IMR-90 (cell line): Measurements from ENCODE around the gene SLAMF9. TPM values are rescaled to one million over a fixed set of nuclear protein-coding genes. Genes with fewer than 3 reads are reported as not detected.

ENCODE experiments used
- ATAC-seq: fragments of 200-7000 bp; cut with Tn5 transposase; 2 replicates; pipeline ENCODE4 v1.9.1; 2020; ENCODE audit warnings: low read depth, mild to moderate bottlenecking, moderate library complexity
- BruUV-seq: library from RNA; stranded (reverse); fragments of 400-500 nt; replicated peaks from 2 replicates; lab custom pipeline; 2021; lab: Mats Ljungman, UMichigan
- CTCF ChIA-PET: fragments of 300-600 bp; formaldehyde crosslinking; extraction: SDS; loops from one replicate; lab custom pipeline; 2021; ENCODE audit warnings: antibody characterized with exemption; lab: Yijun Ruan, JAX
- POLR2A ChIA-PET: fragments of 300-600 bp; sonication (Branson Sonifier 250); formaldehyde crosslinking; loops from one replicate; lab custom pipeline; 2022; ENCODE audit warnings: antibody characterized with exemption; ENCODE audit not compliant: unreplicated experiment; lab: Charles Lee
- DNase-seq: peaks from one replicate; pipeline ENCODE4 v3.0.0; 2013
- H2AFZ ChIP-seq: replicated peaks from 2 replicates; pipeline ENCODE3; 2013; ENCODE audit warnings: low read length, mild to moderate bottlenecking; ENCODE audit not compliant: poor library complexity
- H2AK5ac ChIP-seq: 2 replicates; pipeline ENCODE4 v1.6.1; 2013; ENCODE audit warnings: low read depth, low read length, inconsistent platforms
- H2AK9ac ChIP-seq: replicated peaks from 2 replicates; pipeline ENCODE3; 2013; ENCODE audit warnings: mild to moderate bottlenecking, low read depth, low read length, moderate library complexity; ENCODE audit not compliant: poor library complexity
- H2BK120ac ChIP-seq: 2 replicates; pipeline ENCODE4 v1.6.1; 2013; ENCODE audit warnings: low read depth, low read length, inconsistent platforms
- H2BK15ac ChIP-seq: 3 replicates; pipeline ENCODE4 v1.6.1; 2013; ENCODE audit warnings: low read depth, low read length, inconsistent platforms
- H2BK20ac ChIP-seq: 2 replicates; pipeline ENCODE4 v1.6.1; 2013; ENCODE audit warnings: low read depth, mild to moderate bottlenecking, inconsistent platforms, low read length, moderate library complexity
- H2BK5ac ChIP-seq: 2 replicates; pipeline ENCODE4 v1.6.1; 2013; ENCODE audit warnings: mild to moderate bottlenecking, low read depth, low read length, inconsistent platforms; ENCODE audit not compliant: poor library complexity, severe bottlenecking
- H3K14ac ChIP-seq: replicated peaks from 2 replicates; pipeline ENCODE4 v1.6.1; 2013; ENCODE audit warnings: low read depth, low read length, inconsistent platforms
- H3K18ac ChIP-seq: 2 replicates; pipeline ENCODE4 v1.6.1; 2013; ENCODE audit warnings: low read depth, low read length, control low read depth
- H3K23ac ChIP-seq: 2 replicates; pipeline ENCODE4 v1.6.1; 2013; ENCODE audit warnings: low read depth, low read length, inconsistent platforms
- H3K27ac ChIP-seq: 2 replicates; pipeline ENCODE4 v1.5.1; 2013; ENCODE audit warnings: mild to moderate bottlenecking, control low read depth, low read length; ENCODE audit not compliant: insufficient read depth
- H3K27me3 ChIP-seq: 2 replicates; pipeline ENCODE4 v1.6.1; 2013; ENCODE audit warnings: low read length; ENCODE audit not compliant: control insufficient read depth, insufficient read depth
- H3K36me3 ChIP-seq: 2 replicates; pipeline ENCODE4 v1.6.1; 2013; ENCODE audit warnings: low read length, mixed read lengths; ENCODE audit not compliant: control insufficient read depth, insufficient read depth
- H3K4ac ChIP-seq: 2 replicates; pipeline ENCODE4 v1.6.1; 2013; ENCODE audit warnings: low read depth, low read length, inconsistent platforms
- H3K4me1 ChIP-seq: 2 replicates; pipeline ENCODE4 v1.6.1; 2013; ENCODE audit warnings: low read length, mixed read lengths; ENCODE audit not compliant: control insufficient read depth, insufficient read depth
- H3K4me2 ChIP-seq: 2 replicates; pipeline ENCODE4 v1.6.1; 2013; ENCODE audit warnings: low read depth, mild to moderate bottlenecking, control low read depth, low read length, moderate library complexity
- H3K4me3 ChIP-seq: 2 replicates; pipeline ENCODE4 v1.5.1; 2013; ENCODE audit warnings: low read depth, mild to moderate bottlenecking, control low read depth, low read length, moderate library complexity; ENCODE audit not compliant: insufficient read depth
- H3K56ac ChIP-seq: 2 replicates; pipeline ENCODE4 v1.6.1; 2013; ENCODE audit warnings: low read length, inconsistent platforms; ENCODE audit not compliant: insufficient read depth; ENCODE audit errors: extremely low read depth
- H3K79me1 ChIP-seq, 2 experiments: 2 replicates each; pipeline ENCODE4 v1.6.1; 2013; ENCODE audit warnings: low read length in 2 of 2, inconsistent platforms in 1 of 2, low read depth in 1 of 2
- H3K9ac ChIP-seq: 2 replicates; pipeline ENCODE4 v1.6.1; 2013; ENCODE audit warnings: low read depth, low read length, control low read depth
- H3K9me1 ChIP-seq: 2 replicates; pipeline ENCODE4 v1.6.1; 2013; ENCODE audit warnings: low read length, inconsistent platforms; ENCODE audit not compliant: insufficient read depth
- H3K9me3 ChIP-seq: 2 replicates; pipeline ENCODE4 v1.6.1; 2013; ENCODE audit warnings: low read length; ENCODE audit not compliant: control insufficient read depth, insufficient read depth
- H4K20me1 ChIP-seq: 2 replicates; pipeline ENCODE4 v1.6.1; 2013; ENCODE audit warnings: low read length, inconsistent platforms; ENCODE audit not compliant: insufficient read depth
- H4K5ac ChIP-seq: 2 replicates; pipeline ENCODE4 v1.6.1; 2013; ENCODE audit warnings: mild to moderate bottlenecking, low read depth, low read length, control low read depth
- H4K8ac ChIP-seq, 2 experiments: 2 replicates each; pipeline ENCODE4 v1.6.1; 2013; ENCODE audit warnings: low read depth in 2 of 2, low read length in 2 of 2, control low read depth in 1 of 2, inconsistent platforms in 1 of 2
- H4K91ac ChIP-seq: 2 replicates; pipeline ENCODE4 v1.6.1; 2013; ENCODE audit warnings: low read depth, low read length, inconsistent platforms; ENCODE audit not compliant: insufficient read depth
- BHLHE40 ChIP-seq: fragments of 150-350 bp; IDR thresholded peaks from 2 replicates; pipeline ENCODE4 v1.6.1; 2016; ENCODE audit warnings: mild to moderate bottlenecking, low read depth, low read length
- CEBPB ChIP-seq: IDR thresholded peaks from 2 replicates; pipeline ENCODE4 v1.6.1; 2012; ENCODE audit warnings: low read depth, low read length, improper control_type of control experiment
- CHD1 ChIP-seq: IDR thresholded peaks from 2 replicates; pipeline ENCODE4 v1.6.1; 2012; ENCODE audit warnings: low read depth, low read length, improper control_type of control experiment
- FOS ChIP-seq: fragments of 150-350 bp; IDR thresholded peaks from 2 replicates; pipeline ENCODE4 v1.6.1; 2016; ENCODE audit warnings: low read depth, low read length
- MAFK ChIP-seq: IDR thresholded peaks from 2 replicates; pipeline ENCODE4 v1.6.1; 2012; ENCODE audit warnings: low read depth, low read length, improper control_type of control experiment
- MAZ ChIP-seq: IDR thresholded peaks from 2 replicates; pipeline ENCODE4 v1.6.1; 2012; ENCODE audit warnings: low read depth, mild to moderate bottlenecking, low read length, improper control_type of control experiment, moderate library complexity, borderline replicate concordance
- MXI1 ChIP-seq: IDR thresholded peaks from 2 replicates; pipeline ENCODE4 v1.6.1; 2012; ENCODE audit warnings: low read depth, mild to moderate bottlenecking, low read length, moderate library complexity, borderline replicate concordance
- NFE2L2 ChIP-seq: fragments of 150-350 bp; IDR thresholded peaks from 2 replicates; pipeline ENCODE4 v1.6.1; 2016; ENCODE audit warnings: low read depth, mild to moderate bottlenecking, low read length
- POLR2A ChIP-seq: IDR thresholded peaks from 2 replicates; pipeline ENCODE4 v1.6.1; 2012; ENCODE audit warnings: mild to moderate bottlenecking, low read depth, low read length
- RCOR1 ChIP-seq: IDR thresholded peaks from 2 replicates; pipeline ENCODE4 v1.6.1; 2012; ENCODE audit warnings: mild to moderate bottlenecking, low read length, improper control_type of control experiment; ENCODE audit not compliant: insufficient replicate concordance
- RFX5 ChIP-seq: IDR thresholded peaks from 2 replicates; pipeline ENCODE4 v1.8.0; 2012; ENCODE audit warnings: low read depth, mild to moderate bottlenecking, low read length, moderate library complexity
- SMC3 ChIP-seq: fragments of 150-350 bp; IDR thresholded peaks from 2 replicates; pipeline ENCODE4 v1.6.1; 2016; ENCODE audit warnings: low read depth, mild to moderate bottlenecking, antibody characterized with exemption, low read length, moderate library complexity
- WGBS, 2 experiments: methylation state at CpG; one replicate each; pipeline versions ENCODE4 v1.1.5 to v1.1.7; 2013; ENCODE audit warnings: missing lambda C conversion rate in 2 of 2; ENCODE audit not compliant: insufficient read length in 1 of 2; ENCODE audit errors: extremely low coverage in 2 of 2; 5-methylcytosine and 5-hydroxymethylcytosine counted together
- dilution Hi-C: fragments of 300-500 bp; cut with HindIII; formaldehyde crosslinking; loops from one replicate; pipeline ENCODE4 v1.14.3; 2018; ENCODE audit warnings: low sequenced_read_pairs; ENCODE audit not compliant: unreplicated experiment
- in situ Hi-C: fragments of 300-500 bp; cut with MboI; formaldehyde crosslinking; loops from 3 replicates; pipeline ENCODE4 v1.14.3; 2019; ENCODE audit warnings: low sequenced_read_pairs, inconsistent platforms, mixed read lengths
- intact Hi-C: fragments of 100-400 bp; cut with micrococcal nuclease; formaldehyde crosslinking; loops from 2 replicates; pipeline ENCODE4 v1.10.0; 2022
- polyA plus RNA-seq, 3 experiments: library from polyadenylated mRNA; depleted of rRNA; stranded (reverse); fragments of >200 nt; gene quantifications; 2 replicates each; pipeline ENCODE4 v1.2.3, GENCODE V29; 2012; ENCODE audit warnings: low replicate concordance in 1 of 3
- total RNA-seq: library from RNA; depleted of rRNA; stranded (reverse); fragments of >200 nt; gene quantifications from 2 replicates; pipeline ENCODE4 v1.2.3, GENCODE V29; 2012
- TF ChIP-seq, protein P1 (sequence below): fragments of 150-350 bp; IDR thresholded peaks from 2 replicates; pipeline ENCODE4 v1.6.1; 2016; ENCODE audit warnings: low read depth, mild to moderate bottlenecking, low read length, moderate library complexity, borderline replicate concordance

The SLAMF9 gene
- total and polyA plus RNA-seq, 2 of the 4 experiments (the other 2 are of a cell fraction) = 0.18 to 0.67 TPM

DNA sequence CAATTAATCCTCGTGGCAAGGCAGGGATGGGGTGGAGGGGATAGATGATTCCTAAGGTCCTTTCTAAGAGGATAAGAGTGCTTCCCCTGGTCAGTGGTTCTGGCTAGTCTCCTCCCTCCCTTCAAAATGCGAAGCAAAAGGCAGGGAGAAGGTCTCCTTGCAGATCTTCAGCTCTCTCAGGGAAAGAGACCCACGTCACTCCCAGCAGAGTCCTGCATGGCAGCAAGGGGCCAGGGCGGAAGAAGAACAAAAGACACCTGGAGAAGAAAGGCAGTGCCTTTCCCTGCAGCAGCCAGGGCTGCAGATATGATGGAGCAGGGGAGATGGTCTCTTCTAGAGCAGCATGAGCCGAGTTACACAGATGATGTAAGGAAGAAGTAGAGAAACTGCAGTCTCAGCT lies 29.6 kb upstream of the SLAMF9 start:
- Histone ChIP-seq H3K4me3 (no peak overlapping the region), H2AK5ac (no peak overlapping the region), H2BK20ac (no peak overlapping the region), H2BK120ac (no peak overlapping the region), H3K27me3 (peaks cover 22% of the 10 kb centered on the region), H4K91ac (no peak overlapping the region), H3K36me3 (no peaks in the 10 kb centered on the region; the same call in 1 of the 2 replicates), H3K79me1 (no peaks in the 10 kb centered on the region), H2AK9ac (no peak overlapping the region), H3K4me2 (no peak overlapping the region), H3K9me3 (no peaks in the 10 kb centered on the region), H3K18ac (no peak overlapping the region), H3K9me1 (no peaks in the 10 kb centered on the region), H4K5ac (no peak overlapping the region), H3K4me1 (peaks cover 4% of the 10 kb centered on the region; the same call in 1 of the 2 replicates), H3K9ac (no peak overlapping the region), H3K4ac (no peak overlapping the region), H2BK15ac (no peak overlapping the region), H3K23ac (no peak overlapping the region), H4K8ac (no peak overlapping the region), H3K14ac (no peak overlapping the region), H2AFZ (no peak overlapping the region), H4K20me1 (no peaks in the 10 kb centered on the region), H3K56ac (no peak overlapping the region), H3K27ac (no peak overlapping the region), H2BK5ac (no peak overlapping the region)
- DNase-seq (no peak), ATAC-seq (no peak)
- dilution Hi-C loops (no loop called here), in situ Hi-C loops (no loop called here), intact Hi-C loops (no loop called here)
- 17% methylated on average over 1 of the region's 5 CpGs; no CpG with 5 or more reads in 1 of the 2 experiments for WGBS, 2 experiments
- CTCF ChIA-PET = interaction anchor here (0.9 kb wide), 1 partner anchor 24 kb away, joined by 4 read pairs; no protein-coding TSS in a partner anchor
- TF ChIP-seq BHLHE40 (no peak), NFE2L2 (no peak), MAZ (no peak), MXI1 (no peak), SMC3 (no peak), CEBPB (no peak), RCOR1 (no peak), MAFK (no peak), POLR2A (no peak), CHD1 (no peak), RFX5 (no peak), FOS (no peak)
- TF ChIP-seq, protein P1, sequence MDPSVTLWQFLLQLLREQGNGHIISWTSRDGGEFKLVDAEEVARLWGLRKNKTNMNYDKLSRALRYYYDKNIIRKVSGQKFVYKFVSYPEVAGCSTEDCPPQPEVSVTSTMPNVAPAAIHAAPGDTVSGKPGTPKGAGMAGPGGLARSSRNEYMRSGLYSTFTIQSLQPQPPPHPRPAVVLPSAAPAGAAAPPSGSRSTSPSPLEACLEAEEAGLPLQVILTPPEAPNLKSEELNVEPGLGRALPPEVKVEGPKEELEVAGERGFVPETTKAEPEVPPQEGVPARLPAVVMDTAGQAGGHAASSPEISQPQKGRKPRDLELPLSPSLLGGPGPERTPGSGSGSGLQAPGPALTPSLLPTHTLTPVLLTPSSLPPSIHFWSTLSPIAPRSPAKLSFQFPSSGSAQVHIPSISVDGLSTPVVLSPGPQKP = no peak
- POLR2A ChIA-PET = no interaction called here
- no TSS peak for BruUV-seq
